NCI-H748 treated with DMSO at 0.1 percent for 48 hours (cell line): ENCODE data around the gene LRRC41.
"Not testable (repeated sequence)": the region's sequence is repeated elsewhere in the genome, so short reads cannot be mapped to it uniquely, and the experiment has no call there.

Experiments used
- DNase-seq: peaks from one replicate; lab custom pipeline; 2025; lab: John Stamatoyannopoulos, UW

LRRC41 gene

GRCh38 chr1:46244656-46245371, 58.6 kb downstream of the LRRC41 start:
- no peak for DNase-seq

DNA sequence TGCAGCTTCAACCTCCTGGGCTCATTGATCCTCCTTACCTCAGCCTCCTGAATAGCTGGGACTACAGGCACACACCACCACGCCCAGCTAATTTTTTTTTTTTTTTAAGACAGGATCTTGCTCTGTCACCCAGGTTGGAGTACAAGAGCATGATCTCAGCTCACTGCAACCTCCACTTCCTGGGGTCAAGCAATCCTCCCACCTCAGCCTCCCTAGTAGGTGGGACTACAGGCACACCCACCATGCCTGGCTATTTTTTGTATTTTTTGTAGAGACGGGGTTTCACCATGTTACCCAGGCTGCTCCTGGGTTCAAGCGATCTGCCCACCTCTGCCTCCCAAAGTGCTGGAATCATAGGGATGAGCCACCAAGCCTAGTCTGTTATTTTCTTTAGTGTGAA, 59.6 kb downstream of the LRRC41 start:
- not testable (repeated sequence) for DNase-seq

DNA sequence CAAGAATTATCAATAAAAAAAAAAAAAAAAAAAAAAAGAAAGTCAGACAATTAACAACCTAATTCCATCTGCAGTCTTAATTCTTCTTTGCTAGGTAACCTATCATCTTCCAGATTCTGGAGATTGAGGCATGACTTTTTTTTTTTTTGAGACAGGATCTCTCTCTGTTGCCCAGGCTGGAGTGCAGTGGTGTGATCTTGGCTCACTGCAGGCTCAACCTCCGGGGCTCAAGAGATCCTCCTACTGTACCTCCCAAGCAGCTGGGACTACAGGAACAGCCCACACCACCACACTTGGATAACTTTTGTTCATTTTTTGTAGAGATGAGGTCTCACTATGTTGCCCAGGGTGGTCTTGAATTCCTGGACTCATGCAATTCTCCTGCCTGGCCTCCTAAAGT, 60.5 kb downstream of the LRRC41 start:
- DNase-seq, result no peak

- DNase-seq, result not testable (repeated sequence)
These were observed 61.7 kb downstream of the LRRC41 start for GRCh38 chr1:46241733-46242132.

GRCh38 chr1:46238865-46239264, 64.6 kb downstream of the LRRC41 start:
- DNase-seq, result not testable (repeated sequence)

DNA sequence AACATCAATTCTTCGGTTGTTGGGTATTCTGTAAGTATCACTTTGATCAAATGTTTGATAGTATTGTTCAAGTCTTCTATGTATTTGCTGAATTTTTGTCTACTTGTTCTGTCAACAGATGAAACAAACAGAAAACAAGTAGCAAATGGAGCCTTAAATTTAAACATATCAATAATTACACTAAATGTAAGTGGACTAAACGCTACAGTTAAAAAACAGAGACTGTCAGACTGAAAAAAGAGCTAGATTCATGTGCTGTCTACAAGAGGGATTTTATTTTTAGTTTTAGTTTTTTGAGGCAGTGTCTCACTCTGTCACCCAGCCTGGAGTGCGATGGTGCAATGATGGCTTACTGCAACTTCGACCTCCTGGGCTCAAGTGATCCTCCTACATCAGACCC, 66.5 kb downstream of the LRRC41 start:
- DNase-seq, result no peak

DNA sequence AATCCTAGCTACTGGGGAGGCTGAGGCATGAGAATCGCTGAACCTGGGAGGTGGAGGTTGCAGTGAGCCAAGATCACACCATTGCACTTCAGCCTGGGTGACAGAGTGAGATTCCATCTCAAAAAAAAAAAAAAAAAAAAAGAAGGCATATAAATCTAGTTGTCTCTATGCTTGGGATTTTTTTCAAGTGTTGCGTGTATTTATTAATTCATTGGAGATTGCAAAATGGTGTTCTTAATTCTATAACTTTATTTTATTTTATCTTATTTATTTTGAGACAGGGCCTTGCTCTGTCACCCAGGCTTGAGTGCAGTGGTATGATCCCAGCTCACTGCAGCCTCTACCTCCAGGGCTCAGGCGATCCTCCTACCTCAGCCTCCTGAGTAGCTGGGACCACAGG, 72.2 kb downstream of the LRRC41 start:
- not testable (repeated sequence) for DNase-seq
